Spleen (tissue), 11 donors: Measurements from ENCODE around the gene CTXN1. TPM values are rescaled to one million over a fixed set of nuclear protein-coding genes. Genes with fewer than 3 reads are reported as not detected.

Experiments used
- DNase-seq: peaks from one replicate; pipeline ENCODE4 v3.0.0-alpha.2; 2020
- H3K27ac ChIP-seq, 8 donors: fragments of 200-600 bp; sonication (generic) in 7 of 8; 1 replicate in 4 of 8; 2 replicates in 4 of 8; pipeline versions ENCODE4 v1.5.0 to v1.8.0; 2016 to 2021; ENCODE audit warnings: inconsistent platforms in 4 of 8, mild to moderate bottlenecking in 4 of 8, moderate library complexity in 1 of 8
- H3K27me3 ChIP-seq, 7 donors: fragments of 200-600 bp; sonication (generic) in 6 of 7; replicated peaks in 1 of 7; 1 replicate in 4 of 7; 2 replicates in 3 of 7; pipeline versions ENCODE4 v1.5.0 to v1.8.0; 2016 to 2021; ENCODE audit warnings: inconsistent platforms in 3 of 7, mild to moderate bottlenecking in 1 of 7
- H3K36me3 ChIP-seq, 6 donors: fragments of 200-600 bp; sonication (generic) in 5 of 6; 1 replicate in 4 of 6; 2 replicates in 2 of 6; pipeline versions ENCODE4 v1.5.0 to v1.8.0; 2016 to 2021; ENCODE audit warnings: inconsistent platforms in 2 of 6
- H3K4me1 ChIP-seq, 6 donors: fragments of 200-600 bp; sonication (generic) in 5 of 6; 1 replicate in 3 of 6; 2 replicates in 3 of 6; pipeline versions ENCODE4 v1.5.0 to v1.8.0; 2016 to 2021; ENCODE audit warnings: inconsistent platforms in 3 of 6
- H3K4me3 ChIP-seq, 8 donors: fragments of 200-600 bp; sonication (generic) in 7 of 8; 1 replicate in 4 of 8; 2 replicates in 4 of 8; pipeline versions ENCODE4 v1.5.0 to v1.8.0; 2016 to 2021; ENCODE audit warnings: inconsistent platforms in 4 of 8, mild to moderate bottlenecking in 4 of 8, moderate library complexity in 2 of 8
- H3K9me3 ChIP-seq, 8 donors: fragments of 200-600 bp; sonication (generic) in 7 of 8; 1 replicate in 4 of 8; 2 replicates in 4 of 8; pipeline versions ENCODE4 v1.5.0 to v1.8.0; 2016 to 2021; ENCODE audit warnings: inconsistent platforms in 4 of 8
- POLR2A ChIP-seq, 3 donors: fragments of 450-650 bp; IDR thresholded peaks; one replicate each; pipeline ENCODE4 v1.5.1; 2017; ENCODE audit warnings: antibody characterized with exemption in 3 of 3, mild to moderate bottlenecking in 1 of 3
- POLR2AphosphoS5 ChIP-seq, 3 donors: sonication (generic); formaldehyde crosslinking; IDR thresholded peaks; one replicate each; pipeline ENCODE4 v1.5.1; 2017; ENCODE audit warnings: antibody characterized with exemption in 3 of 3
- WGBS, 5 donors: extraction: QIAGEN DNeasy Blood & Tissue Kit in 3 of 5; methylation state at CpG; one replicate each; pipeline versions ENCODE4 v1.1.5 to v1.1.7; 2013 to 2018; 5-methylcytosine and 5-hydroxymethylcytosine counted together
- intact Hi-C: fragments of 100-400 bp; cut with DNase I; formaldehyde crosslinking; loops from one replicate; pipeline ENCODE4 v1.15.0; 2023; ENCODE audit warnings: low total_unique reads
- polyA plus RNA-seq, 3 donors: library from polyadenylated mRNA; stranded (reverse); fragments of 200-250 nt; gene quantifications; one replicate each; pipeline ENCODE4 v1.2.1, GENCODE V29; 2013
- total RNA-seq, 7 donors: library from RNA; depleted of rRNA in 3 of 7; stranded (reverse); fragments of >200 nt in 3 of 7; fragmentation: NEBNext Ultra II Directional in 4 of 7; extraction: Animal tissue kit (Norgen Biotek cat#: 25700) in 4 of 7; gene quantifications; one replicate each; pipeline versions ENCODE4 v1.1.0 to v1.2.1, GENCODE V29; 2016 to 2021
- TF ChIP-seq, protein P1 (sequence below), 11 experiments: fragments of 200-600 bp in 7 of 11; fragments of 450-650 bp in 4 of 11; sonication (generic) in 4 of 11; IDR thresholded peaks in 8 of 11; conservative IDR thresholded peaks in 3 of 11; 1 replicate in 7 of 11; 2 replicates in 4 of 11; pipeline versions ENCODE4 v1.4.0 to v1.8.0; 2016 to 2021; ENCODE audit warnings: antibody characterized with exemption in 11 of 11, inconsistent platforms in 4 of 11, mild to moderate bottlenecking in 1 of 11
- donor health status: healthy with polysubstance abuse.
- donor health status: DM: no; HTN: no; CAD: no; lungs with moderate emphysema.
- donor health status: DM: no; HTN: no; CAD: no.
- donor health status: Bipolar disorder and iron deficiency.
- donor health status: healthy.
- donor health status: DM: no; HTN: no; CAD: no.
- donor health status: DM: yes; HTN: yes; CAD: no.

The CTXN1 gene
- total and polyA plus RNA-seq, 10 donors: 0.11 to 4.4 (median 2.0) TPM

DNA sequence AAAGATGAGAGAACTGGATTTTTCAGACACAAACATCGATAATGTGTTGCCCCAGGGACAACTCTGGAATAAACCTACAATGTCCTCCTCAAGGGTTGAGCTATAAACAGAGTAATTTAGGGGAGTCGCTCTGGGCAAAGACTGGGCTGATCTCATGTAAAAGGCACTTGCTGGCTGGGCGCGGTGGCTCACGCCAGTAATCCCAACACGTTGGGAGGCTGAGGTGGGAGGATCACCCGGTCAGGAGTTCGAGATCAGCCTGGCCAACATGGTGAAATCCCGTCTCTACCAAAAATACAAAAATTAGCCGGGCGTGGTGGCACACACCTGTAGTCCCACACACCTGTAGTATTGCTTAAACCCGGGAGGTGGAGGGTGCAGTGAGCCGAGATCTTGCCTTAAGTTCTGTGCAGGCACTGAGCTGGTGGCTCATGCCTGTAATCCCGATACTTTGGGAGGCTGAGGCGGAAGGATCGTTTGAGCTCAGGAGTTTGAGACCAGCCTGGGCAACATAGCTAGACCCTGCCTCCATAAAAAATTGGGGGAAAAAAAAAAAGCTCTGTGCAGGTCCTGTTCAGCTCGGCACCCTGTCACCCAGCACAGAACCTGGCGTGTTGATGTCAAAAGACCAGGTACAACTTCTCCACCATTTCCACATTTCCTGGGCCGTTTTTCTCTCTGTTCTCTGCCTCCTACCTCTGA, 16.1 kb upstream of the CTXN1 start:
- Histone ChIP-seq H3K27ac (no peak overlapping the region), H3K4me1 (peaks cover 5 to 63% (median 33%) of the 10 kb centered on the region in 6 donors), H3K27me3 (no peaks in the 10 kb centered on the region), H3K36me3 (peaks cover 0 to 45% (median 34%) of the 10 kb centered on the region in 6 donors), H3K9me3 (no peaks in the 10 kb centered on the region), H3K4me3 (peak overlapping the region in 6 of 8 donors; percentile 57 to 94 (median 78))
- TF ChIP-seq, protein P1, sequence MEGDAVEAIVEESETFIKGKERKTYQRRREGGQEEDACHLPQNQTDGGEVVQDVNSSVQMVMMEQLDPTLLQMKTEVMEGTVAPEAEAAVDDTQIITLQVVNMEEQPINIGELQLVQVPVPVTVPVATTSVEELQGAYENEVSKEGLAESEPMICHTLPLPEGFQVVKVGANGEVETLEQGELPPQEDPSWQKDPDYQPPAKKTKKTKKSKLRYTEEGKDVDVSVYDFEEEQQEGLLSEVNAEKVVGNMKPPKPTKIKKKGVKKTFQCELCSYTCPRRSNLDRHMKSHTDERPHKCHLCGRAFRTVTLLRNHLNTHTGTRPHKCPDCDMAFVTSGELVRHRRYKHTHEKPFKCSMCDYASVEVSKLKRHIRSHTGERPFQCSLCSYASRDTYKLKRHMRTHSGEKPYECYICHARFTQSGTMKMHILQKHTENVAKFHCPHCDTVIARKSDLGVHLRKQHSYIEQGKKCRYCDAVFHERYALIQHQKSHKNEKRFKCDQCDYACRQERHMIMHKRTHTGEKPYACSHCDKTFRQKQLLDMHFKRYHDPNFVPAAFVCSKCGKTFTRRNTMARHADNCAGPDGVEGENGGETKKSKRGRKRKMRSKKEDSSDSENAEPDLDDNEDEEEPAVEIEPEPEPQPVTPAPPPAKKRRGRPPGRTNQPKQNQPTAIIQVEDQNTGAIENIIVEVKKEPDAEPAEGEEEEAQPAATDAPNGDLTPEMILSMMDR (IDR thresholded peaks at IDR 0.05 in 8 of 11, conservative IDR thresholded peaks at IDR 0.05 in 3 of 11): no peak
- no peak for TF ChIP-seq POLR2AphosphoS5 (IDR thresholded peaks at IDR 0.05)
- no peak for TF ChIP-seq POLR2A (IDR thresholded peaks at IDR 0.05)
- DNase-seq: no peak
- 88 to 94% (median 90%) methylated on average over 19 of the region's 19 CpGs for WGBS, 5 donors
- intact Hi-C loops: loop anchor here (10.0 kb wide), 1 partner anchor 63 kb away; the partner anchor contains the start of gene ELAVL1

DNA sequence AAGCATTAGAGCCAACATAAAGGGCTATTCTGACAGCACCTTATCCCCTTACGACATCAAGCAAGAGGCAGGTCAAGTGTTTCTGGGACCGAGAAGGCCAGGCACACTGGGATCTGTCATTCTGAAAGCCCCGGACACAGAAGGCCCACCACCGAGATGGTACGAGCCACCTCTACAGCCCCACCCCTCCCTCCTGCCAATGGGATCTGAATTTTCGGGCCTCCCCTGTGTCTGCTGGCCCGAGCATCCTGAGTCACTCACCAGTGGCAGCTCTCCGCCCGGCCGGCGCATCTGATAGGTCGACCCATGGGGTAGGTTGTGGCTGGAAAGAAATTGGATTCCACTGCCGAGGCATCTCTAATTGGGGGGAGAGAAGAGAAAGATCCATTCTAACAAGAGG, 14.9 kb upstream of the CTXN1 start:
- no peak overlapping the region for H3K27ac ChIP-seq
- intact Hi-C loops: loop anchor here (10.0 kb wide), 1 partner anchor 64 kb away; the partner anchor contains the start of gene ELAVL1
- H3K4me3 ChIP-seq: no peak overlapping the region
- DNase-seq: no peak
- H3K27me3 ChIP-seq: no peaks in the 10 kb centered on the region
- TF ChIP-seq POLR2AphosphoS5 (IDR thresholded peaks at IDR 0.05) (no peak), POLR2A (IDR thresholded peaks at IDR 0.05) (no peak)
- TF ChIP-seq, protein P1 (IDR thresholded peaks at IDR 0.05 in 8 of 11, conservative IDR thresholded peaks at IDR 0.05 in 3 of 11): no peak
- H3K36me3 ChIP-seq: peaks cover 0 to 57% (median 46%) of the 10 kb centered on the region in 6 donors
- H3K9me3 ChIP-seq: no peaks in the 10 kb centered on the region
- peaks cover 5 to 63% (median 33%) of the 10 kb centered on the region in 6 donors for H3K4me1 ChIP-seq
- WGBS, 5 donors: 90 to 96% (median 95%) methylated on average over 13 of the region's 13 CpGs

DNA sequence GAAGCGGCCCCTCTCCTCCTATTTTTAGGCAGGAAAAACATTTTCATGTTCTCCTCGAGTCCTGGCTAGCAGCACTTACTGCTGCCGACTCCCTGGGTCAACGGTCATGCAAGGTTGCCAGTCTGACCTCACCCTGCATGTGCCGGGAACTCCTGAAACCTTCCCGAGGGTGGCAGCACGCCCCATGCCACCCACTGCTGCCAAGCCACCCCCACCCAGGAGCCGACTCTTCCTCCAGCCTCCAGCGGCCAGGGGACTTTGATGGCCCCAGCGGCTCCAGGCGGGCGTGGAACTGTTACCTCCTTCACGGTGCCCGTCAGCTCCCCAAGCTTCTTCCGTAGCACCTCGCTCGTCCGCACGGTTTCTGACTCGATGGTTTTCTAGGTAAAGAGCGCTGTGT, 8.8 kb upstream of the CTXN1 start:
- 78 to 94% (median 90%) methylated on average over 21 of the region's 21 CpGs for WGBS, 5 donors
- TF ChIP-seq POLR2A (IDR thresholded peaks at IDR 0.05): no peak
- TF ChIP-seq POLR2AphosphoS5 (IDR thresholded peaks at IDR 0.05): peak in 2 of 3 donors; percentile 7 to 39
- Histone ChIP-seq H3K4me1 (peaks cover 0 to 67% (median 28%) of the 10 kb centered on the region in 6 donors), H3K27ac (peak overlapping the region in 7 of 8 donors; percentile 2 to 85 (median 79)), H3K27me3 (no peaks in the 10 kb centered on the region), H3K4me3 (peak overlapping the region in 2 of 8 donors; percentile 2 to 56), H3K9me3 (no peaks in the 10 kb centered on the region), H3K36me3 (peaks cover 4 to 100% (median 87%) of the 10 kb centered on the region in 6 donors)
- intact Hi-C loops: no loop called here
- DNase-seq: no peak

DNA sequence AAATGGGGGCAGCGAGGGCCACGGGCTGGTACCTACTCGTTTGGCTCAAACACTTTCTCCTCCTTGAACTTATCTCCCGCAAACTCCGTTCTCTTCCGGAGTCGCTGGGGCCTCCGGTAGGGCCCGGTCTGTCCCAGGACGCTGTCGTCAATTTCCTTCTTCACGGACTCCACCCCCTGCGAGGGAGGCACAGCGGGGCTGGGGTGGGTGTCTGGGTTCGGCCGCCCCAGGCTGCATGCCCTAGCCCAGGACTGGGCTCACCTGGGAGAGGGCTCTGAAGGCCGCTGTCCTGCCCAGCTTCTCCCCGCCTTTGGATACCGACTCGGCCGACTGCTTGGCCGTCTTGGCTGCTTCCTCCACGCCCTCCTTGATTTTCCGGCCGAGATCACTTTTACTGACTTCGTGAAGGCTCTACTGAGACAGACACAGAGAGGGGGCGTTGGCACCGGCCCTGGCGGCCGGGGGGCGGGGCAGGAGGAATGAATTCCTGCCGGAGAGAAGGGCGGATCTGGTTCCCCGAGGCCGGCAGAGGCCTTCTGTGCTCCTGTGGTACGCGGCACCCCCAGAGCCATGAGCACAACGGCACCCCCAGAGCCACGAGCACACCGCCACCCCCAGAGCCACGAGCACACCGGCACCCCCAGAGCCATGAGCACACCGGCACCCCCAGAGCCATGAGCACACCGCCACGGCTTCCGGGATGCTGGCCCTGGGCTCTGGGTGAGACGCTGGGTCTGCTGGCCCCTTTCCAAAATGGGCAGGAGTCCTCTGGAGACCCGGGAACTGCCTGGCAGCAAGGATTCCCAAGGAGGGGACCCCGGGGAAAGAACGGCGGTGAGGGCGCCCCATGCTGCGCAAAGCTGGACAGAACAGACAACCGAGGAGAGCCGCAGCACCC, 8.1 kb upstream of the CTXN1 start:
- peak overlapping the region in 6 of 8 donors; percentile 0 to 56 (median 2) for H3K4me3 ChIP-seq
- H3K9me3 ChIP-seq: no peaks in the 10 kb centered on the region
- no peaks in the 10 kb centered on the region for H3K27me3 ChIP-seq
- H3K27ac ChIP-seq: peak overlapping the region; percentile 32 to 85 (median 78)
- TF ChIP-seq POLR2A (IDR thresholded peaks at IDR 0.05) (no peak), POLR2AphosphoS5 (IDR thresholded peaks at IDR 0.05) (peak in 2 of 3 donors; percentile 51 to 54)
- TF ChIP-seq, protein P1 (IDR thresholded peaks at IDR 0.05 in 8 of 11, conservative IDR thresholded peaks at IDR 0.05 in 3 of 11): peak in 1 of 11 experiments; percentile 19
- no peak for DNase-seq
- 80 to 89% (median 85%) methylated on average over 45 to 55 of the region's 55 CpGs for WGBS, 5 donors
- H3K4me1 ChIP-seq: peaks cover 0 to 67% (median 34%) of the 10 kb centered on the region in 6 donors
- H3K36me3 ChIP-seq: peaks cover 4 to 100% (median 81%) of the 10 kb centered on the region in 6 donors
- intact Hi-C loops: no loop called here
